ENCODE results near the gene CBFA2T2.

The CBFA2T2 gene

DNA sequence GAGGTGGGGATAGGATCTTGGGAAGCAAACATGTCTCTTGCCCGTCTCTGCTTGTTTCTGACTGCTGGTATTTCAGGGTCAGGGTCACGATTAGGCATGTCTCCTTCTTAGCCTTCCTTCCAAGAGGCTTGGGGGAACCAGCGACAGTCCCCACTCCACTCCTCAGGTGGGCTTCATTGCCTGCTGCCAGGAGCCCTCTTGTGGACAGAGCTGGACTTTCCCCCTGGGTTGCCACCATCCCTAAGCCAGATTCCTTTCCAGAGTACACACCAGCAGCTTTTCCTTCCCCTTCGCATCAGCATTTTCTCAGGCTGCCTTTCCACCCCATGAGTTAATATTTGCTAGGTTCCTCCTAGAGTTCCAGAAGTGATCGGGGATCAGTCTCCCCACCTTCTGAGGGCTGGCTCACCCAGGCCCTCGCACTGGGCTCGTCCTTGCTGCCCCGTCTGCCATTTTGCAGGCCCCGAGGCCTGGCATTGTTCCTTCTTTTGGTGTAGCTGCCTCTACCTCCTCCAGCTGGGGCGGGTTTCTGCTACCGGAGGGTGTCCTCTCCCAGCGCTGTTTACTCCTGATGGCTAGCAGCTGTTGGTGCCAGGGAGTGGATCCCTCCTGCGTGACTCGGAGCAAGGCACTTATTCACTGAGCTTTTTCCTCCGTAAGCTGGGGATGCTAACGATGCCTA is 163.5 kb downstream of the CBFA2T2 start:
- no peak for DNase-seq (ENCODE audit: low read depth)

DNA sequence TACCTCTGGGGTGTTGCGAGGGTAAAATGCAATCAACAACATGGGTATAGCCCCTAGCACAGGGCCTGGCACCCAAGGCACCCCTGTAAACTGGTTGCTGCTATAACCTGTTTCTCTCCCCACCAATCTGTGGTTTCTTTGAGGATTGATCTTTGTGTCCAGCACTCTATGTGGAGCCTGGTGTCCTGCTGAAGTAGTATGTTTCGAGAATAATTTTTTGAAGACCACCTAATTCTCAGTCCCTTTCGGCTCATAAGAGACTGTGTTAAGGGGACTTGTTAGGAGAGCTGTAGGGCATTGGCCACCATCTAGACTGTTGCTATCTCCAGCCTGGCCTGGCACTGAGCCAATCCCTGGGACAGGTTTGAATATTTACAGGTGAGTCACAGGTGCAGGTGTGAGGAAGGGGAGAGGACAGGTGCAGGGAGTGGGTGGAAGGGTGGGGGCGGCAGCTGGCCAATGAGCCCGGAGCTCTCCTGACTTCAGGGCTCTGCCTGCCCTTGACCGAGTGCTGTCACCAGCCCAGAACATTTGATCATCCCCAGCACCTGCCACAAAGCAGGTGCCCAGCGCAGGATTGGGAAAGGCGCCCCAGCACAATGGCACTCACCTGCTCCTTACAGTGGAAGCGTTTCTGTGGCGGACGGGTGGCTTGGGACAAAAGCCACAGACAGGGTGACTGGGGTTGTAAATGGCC is 164.2 kb downstream of the CBFA2T2 start:
- no peak for DNase-seq (ENCODE audit: low read depth)

DNA sequence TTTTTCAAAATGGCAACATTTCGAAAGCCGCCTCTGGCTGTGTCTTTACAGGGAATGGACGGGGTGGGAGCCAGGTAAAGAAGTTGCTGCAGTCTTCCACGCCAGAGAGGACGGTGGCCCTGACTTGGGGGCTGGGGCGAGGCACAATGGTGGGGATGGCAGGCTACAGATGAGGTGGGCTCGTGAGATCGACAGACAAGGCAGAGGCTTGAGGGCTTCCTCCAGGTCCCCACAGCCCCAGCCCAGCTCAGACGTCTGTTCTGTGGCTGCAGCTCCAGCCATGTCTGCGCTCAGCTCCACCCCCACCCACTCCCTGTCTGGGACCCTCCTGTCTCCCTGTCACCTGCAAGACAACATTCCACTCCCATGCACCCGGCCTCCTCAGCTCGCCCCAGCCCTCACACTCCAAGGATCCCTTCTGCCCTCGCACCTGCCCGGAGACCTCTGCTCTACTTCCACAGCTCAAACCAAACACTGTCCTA is 164.8 kb downstream of the CBFA2T2 start:
- DNase-seq (ENCODE audit: low read depth) = no peak

DNA sequence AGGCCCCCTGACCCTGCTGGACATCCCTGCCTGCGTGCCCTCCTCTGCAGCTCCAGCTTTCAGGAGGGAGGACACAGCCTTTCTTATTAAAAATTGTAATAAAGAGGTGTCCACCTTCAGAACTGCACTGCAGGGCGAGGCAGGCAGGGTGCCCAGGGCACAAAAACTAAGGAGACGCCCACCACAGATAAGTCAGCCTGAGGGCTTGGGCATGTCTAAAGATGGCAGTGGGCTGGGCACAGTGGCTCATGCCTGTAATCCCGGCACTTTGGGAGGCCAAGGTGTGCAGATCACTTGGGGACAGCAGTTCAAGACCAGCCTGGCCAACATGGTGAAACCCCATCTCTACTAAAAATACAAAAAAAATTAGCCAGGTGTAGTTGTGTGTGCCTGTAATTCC is 165.3 kb downstream of the CBFA2T2 start:
- DNase-seq (ENCODE audit: low read depth) = no peak

DNA sequence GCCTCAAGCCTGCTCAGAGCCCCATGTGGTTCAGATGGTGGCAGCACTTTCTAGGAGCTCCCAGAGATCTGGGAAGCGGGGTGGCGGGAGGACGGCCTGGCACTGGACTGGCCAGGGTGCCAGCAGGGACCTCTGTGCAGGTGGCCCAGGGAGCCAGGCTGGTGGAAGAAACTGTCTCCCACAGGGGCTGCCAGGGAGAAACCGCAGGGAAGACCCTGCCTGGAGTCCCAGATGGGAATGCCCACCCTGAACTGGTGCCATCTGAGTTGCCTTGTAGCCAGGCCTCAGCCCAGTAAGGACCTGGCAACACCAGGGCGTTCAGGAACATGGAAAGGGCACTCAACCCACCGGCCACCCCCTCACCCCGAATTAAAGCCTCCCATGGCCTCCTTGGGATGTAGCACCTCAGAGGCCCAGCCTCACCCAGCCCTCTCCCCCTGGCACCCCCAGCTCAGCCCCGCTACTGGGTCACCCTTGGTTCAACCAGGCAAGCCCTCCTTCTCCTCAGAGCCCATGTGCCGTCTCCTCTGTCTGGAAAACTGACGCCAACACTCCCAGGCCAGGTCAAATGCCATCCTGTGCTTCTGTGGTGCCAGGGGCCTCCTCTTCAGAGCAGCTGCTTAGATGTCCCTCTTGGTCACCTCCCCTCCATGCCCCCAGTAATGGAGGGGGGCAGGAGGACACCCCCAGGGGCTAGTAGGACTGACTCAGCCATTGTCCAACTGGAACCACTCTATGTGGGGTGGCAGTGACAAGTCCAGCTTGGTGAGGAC is 166.3 kb downstream of the CBFA2T2 start:
- DNase-seq (ENCODE audit: low read depth) = no peak

DNA sequence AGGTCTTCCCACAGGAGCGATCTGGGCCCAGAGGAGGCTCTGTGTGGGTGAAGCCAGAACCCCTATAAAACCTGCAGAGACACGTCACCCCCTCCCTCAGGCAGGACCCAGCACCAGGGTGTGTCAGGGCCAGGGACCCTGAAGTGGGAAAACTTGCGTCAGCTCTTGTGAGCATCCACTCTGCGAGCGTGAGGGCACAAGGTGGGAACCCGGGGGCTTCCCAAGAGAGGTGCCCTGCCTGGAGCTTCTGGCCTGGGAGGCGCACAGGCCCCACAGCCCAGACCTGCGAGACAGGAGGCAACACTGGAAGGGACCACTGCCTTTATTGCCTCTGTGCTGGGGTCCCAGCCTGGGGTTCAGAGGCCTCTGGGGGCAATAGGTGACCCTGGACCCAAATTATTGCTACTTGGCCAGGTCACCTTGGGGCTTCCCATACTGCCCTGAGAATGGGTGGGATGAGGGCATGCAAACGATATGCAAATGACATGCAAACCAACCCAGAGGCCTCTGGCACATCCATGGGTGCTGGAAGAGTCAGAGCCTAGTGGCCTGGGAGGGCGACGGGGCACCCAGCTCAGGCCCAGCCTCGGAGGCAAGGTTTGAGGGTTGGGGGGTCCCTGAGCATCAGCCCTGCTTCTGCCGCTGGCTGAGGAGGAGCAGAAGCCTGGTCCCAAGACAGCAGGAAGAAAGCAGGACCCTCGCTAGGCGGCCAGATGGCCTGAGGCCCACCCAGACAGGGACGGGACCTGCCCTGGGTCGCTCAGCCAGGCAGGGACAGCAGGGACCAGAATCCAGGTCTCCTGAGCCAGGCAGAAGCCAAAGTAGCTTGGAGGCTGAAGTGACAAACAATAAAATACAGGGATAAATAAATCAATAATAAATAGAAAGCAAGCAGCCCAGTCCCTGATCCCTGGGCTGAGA is 167.1 kb downstream of the CBFA2T2 start:
- DNase-seq (ENCODE audit: low read depth) = no peak

DNA sequence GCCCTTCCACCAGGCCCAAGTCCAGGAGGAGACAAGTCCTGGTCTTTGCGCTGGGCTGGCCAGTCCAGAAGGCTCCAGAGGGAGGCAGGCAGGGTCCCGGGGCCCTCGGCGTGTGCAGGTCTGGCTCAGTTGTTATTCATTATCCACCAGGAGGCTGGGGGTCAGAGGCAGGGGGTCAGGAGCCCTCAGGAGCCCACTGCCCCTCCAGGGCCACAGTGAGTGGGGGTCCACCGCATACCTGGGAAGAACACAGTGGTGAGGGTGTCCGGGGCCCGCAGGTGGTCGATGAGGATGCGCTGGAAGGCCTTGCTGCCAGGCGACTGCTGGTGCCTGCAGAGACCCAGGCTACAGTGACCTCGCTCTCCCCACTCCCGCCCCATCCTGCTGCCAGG is 167.8 kb downstream of the CBFA2T2 start:
- no peak for DNase-seq (ENCODE audit: low read depth)

DNA sequence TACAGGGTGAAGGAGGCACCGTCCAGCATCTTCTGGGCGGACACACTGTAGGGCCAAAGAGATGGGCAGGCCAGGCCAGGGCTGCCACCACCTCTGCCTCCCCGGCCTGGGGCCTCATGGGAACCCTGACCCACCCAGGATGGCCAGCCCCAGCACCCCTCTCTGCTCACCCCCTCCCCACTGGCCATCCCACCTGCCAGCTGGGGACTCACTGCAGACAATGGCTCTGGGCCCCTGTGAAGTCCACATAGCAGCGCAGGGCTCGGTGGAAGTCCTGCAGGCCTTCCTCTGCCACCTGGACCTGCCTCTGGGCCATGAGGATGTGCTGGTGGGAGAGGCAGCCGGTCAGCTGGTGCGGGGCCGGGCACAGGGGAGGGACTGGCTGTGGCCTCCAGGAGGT is 168.6 kb downstream of the CBFA2T2 start:
- no peak for DNase-seq (ENCODE audit: low read depth)

DNA sequence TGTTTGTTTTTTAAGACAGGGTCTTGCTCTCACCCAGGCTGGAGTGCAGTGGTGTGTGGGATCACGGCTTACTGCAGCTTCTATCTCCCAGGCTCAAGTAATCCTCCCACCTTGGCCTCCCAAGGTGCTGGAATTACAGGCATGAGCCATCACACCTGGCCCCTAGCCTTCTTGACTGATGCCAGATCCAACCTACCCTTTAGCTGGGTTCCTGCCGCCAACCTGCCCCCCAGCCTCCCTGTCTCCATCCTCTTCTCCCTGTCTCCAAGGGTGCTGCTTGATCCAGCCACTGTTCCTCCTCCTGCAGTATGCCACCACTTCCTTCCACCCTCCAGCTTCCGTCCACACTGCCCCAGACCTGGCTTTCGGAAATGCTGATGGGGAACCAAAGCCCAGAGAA is 169.0 kb downstream of the CBFA2T2 start:
- no peak for DNase-seq (ENCODE audit: low read depth)

DNA sequence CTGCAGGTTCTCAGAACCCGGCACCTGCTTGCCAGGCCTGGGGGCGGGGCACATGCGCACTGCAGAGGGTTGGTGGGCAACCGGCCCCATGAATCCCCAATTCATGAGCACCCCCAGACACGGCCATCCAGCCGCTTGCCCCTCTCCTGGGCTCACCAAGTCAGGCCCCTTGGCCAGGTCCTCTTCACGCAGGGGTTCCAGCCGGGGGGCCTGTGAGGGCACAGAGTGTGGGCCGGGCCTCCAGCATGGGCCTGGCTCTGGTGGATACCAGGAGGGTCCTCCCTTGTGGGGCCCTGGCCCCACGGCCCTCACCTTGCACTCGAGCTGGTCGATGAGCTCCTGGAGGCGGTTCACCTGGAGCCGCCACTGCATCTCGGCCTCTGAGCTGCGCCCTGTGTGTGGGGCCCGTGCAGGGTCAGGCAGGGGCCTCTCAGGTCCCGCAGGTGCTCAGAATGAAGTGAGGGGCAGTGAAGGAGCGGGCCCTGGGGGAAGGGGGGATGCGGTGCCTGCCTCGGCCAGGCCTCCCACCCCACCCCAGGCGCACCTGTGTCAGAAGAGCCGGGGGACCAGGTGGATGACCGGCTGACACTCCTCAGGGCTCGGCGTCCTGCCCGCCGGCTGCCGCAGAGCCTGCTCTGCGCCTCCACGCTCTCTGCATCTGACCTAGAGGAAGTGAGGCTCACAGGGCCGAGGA is 169.6 kb downstream of the CBFA2T2 start:
- DNase-seq (ENCODE audit: low read depth) = no peak

DNA sequence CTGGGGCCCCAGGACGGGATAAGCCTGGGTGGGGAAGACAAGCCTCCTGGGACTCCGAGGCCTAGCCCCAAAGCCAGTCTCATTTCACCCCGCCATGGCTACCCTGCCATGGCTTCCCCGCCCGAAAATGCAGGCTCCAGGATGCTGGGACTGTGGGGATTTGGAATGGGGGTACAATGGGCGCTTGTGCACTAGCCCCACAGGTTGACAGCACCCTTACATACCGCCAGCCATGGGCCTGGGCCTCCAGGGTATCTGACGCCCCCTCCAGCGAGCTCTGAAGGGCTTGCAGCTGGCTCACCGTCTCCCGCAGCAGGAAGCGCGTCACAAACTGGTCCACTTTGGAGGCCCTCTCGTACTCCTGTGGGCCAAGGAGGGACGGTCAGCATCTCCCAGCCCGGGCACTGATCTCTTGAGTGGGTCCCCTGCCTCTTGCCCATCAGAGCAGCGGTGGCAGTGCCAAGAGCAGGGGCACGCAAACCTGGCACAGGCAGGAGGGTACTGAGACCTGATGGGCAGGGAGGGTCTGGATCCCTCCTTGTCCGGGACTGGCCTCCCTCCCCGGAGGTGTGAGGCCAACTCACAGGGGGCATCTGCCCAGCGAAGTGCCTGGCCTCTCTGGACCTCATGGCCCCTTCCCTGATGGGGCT is 170.3 kb downstream of the CBFA2T2 start:
- DNase-seq (ENCODE audit: low read depth) = no peak

DNA sequence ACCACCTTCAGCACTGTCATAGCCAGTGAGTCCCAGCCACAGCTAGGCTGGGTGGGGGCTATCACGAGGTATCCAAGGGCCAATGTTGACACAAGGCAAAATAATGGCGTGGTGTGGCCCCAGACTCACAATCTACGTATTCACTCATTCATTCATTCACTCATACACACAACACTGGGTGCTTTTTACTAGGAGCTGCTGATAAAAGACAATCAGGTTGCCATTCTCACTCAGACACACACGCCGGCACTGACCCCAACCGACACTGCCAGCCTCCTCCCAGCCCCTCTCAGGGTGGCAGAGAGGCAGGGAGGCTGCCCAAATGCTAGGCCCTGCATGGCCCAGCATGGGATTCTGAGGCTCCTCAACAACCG is 170.8 kb downstream of the CBFA2T2 start:
- no peak for DNase-seq (ENCODE audit: low read depth)

DNA sequence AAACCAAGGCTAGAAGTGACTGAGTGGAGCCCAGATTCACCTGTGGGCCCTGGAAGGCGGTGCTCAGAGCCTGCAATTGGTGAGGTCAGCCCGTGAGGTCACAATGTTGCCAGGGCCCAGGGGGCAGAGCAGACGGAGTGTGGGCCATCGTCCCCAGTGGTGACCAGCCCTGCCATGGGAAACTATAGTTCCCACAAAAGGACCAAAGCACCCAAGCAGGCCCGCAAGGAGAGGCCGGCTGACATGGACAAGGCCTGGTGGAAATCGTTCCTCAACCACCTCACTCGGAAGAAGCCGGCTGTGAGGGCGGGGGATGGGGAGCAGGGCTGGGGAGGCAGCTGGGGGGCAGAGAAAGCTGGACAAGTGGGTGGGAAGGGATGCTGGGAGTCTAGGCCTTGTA is 172.3 kb downstream of the CBFA2T2 start, which contains the start of gene C20orf144:
TSS of gene C20orf144 (plus strand) at position 156 of the 400 bp plus-strand sequence. CDS start at position 175, 19 bp downstream.
- no peak for DNase-seq (ENCODE audit: low read depth)

DNA sequence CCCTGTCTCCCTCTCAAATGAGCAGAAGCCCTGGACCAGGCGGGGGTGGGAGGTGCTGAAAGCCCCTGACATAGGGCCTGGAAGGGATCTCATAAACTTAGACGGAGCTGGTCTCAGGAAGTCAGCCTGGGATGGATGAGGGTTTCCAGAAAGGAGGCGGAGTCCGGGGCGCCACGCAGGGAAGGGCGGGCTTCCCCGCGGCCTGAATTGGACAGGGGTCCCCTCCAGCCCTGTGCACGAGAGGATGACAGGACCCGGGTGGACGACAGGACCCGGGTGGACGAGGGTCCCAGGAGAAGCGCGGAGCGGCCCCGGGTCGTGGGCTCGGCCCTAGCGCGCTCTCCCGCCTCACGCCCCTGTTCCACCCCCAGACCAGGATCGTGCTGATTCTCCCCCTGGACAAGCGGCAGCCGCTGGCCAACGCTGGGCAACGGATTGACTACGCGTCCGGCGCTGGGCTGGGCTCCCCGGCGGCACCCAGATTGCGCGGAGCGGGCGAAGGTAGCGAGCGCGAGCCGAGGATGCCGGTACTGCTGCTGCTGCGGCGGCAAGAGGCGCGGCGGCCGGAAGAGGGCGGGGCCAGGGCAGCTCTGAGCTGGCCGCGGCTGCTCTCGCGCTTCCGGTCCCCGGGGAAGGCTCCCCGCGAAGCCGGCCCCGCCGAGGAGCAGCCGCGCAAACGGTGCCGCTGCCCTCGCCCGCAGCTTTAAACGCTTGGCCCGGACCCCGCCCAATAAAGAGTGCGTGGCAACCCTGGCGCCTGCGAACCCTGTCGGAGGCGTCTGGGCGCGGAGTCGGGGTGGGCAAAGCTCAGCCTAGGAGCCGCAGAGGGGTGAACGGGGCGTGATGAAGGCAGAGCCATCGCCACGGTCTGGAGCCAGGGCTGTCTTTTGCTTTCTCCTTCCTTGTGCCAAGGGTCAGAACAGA is 173.5 kb downstream of the CBFA2T2 start:
- DNase-seq (ENCODE audit: low read depth) = peak; percentile 79

DNA sequence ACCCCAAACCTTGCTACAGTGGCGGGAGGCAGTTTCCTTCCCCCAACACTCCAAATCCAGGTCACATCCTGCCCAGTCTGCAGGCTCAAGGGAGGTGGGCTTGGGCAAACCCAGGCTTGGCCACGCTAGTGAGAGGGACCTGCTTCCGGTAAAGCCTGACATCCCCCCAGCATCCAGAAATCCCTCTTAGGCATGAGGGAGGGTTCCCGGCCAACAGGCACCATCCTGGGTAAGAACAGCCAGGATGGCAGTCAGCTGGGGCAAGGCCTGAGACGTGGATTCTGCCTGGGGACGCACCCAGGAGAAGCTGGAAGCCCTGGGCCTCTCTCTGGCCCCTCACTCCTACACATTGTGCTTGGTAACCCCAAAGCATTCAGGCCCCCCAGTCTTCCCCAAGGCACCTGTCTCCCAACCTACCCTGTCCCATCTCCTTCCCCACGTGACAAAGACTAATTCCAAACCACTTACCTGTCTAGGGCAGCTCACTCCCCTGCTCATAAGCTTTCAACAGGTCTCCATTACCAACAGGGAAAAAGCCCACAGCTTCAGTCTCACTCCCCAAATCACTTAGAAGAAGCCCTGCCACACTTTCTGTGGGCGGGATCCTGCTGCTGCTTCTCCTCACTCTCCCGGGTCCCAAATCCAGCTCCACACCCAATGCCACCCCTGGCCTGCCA is 174.3 kb downstream of the CBFA2T2 start:
- DNase-seq (ENCODE audit: low read depth) = no peak

DNA sequence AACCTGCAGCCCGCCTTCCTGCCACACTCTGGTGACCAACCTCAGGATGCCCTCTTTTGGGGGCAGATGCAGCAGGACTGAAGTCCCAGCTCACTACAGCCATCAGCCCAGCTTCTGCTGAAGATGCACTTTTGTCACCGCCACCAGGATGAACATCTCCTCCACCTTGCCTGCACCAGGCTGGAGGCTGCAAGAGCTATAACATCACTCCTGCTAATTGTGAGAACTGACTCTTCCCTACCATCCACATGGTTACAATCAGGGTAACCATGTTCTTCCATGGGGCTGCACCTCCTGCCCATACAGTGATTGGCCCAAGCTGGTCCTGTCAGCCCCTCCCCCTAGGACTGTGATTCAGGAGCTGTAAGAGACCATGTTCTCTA is 174.9 kb downstream of the CBFA2T2 start:
- no peak for DNase-seq (ENCODE audit: low read depth)

DNA sequence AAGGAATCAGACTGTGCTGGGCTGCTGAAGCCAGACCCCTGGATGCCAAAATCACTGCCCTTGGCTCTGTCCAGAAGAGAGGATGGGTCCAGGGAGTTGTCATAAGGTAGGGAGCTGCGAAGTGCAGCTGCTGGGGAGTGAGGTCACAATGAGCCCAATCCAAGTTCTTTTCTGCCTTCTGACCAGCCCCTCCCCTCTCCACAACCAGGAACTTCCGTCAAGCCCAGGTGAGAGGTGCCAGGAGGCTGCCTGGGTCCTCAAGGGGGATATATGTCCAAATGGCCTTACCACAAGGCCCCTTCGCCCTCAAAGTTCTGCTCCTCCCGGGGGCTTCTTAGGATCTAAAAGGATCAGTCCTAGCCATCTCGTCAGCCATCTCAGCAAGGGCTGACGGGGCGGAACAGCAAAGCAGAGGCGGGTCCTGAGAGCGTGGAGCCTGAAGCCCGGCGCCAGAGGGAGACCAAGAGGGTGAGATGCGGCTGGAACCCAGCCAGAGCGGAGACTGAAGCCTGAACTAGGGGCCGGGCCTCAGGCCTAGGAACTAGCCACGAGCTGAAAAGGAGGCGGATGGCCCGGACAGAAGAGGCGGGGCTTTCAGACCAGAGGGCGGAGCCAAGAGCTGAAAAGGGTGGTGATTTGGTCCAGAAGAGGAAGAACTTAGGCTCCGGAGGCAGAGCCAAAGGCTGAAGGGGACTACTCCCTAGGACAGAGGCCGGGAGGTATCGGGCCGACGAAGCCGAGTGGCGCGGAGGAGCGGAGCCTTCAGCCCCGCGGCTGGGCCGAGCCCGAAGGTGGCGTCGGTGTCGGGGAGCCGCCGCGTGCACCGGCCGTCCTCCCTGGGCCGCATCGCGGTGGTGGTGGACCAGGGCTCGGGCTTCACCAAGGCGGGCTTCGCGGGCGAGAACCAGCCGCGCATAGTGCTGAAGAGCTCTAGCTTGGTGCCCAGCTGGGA is 176.7 kb downstream of the CBFA2T2 start, which contains the start of gene ACTL10:
TSS of gene ACTL10 (plus strand) at position 651 of the 952 bp plus-strand sequence. CDS start 555 bp downstream, outside the sequence.
- DNase-seq (ENCODE audit: low read depth) = peak; percentile 80

DNA sequence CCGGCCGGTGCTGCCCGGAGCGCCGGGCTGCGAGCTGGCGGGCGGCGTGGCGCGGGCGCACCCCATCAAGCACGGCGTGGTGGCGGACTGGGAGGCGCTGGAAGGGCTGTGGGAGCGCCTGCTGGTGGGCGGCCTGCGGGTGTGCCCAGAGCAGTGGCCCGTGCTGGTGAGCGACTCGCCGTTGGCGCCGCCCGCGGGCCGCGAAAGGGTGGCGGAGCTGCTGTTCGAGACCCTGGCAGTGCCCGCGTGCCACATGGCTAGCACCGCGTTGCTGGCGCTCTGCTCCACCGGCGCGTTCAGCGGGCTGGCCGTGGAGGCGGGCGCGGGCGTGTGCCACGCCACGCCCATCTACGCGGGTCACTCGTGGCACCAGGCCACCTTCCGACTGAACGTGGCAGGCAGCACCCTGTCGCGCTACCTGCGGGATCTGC is 177.4 kb downstream of the CBFA2T2 start:
- peak; percentile 30 for DNase-seq (ENCODE audit: low read depth)
